ENCODE results near the gene EMID1.

DNA sequence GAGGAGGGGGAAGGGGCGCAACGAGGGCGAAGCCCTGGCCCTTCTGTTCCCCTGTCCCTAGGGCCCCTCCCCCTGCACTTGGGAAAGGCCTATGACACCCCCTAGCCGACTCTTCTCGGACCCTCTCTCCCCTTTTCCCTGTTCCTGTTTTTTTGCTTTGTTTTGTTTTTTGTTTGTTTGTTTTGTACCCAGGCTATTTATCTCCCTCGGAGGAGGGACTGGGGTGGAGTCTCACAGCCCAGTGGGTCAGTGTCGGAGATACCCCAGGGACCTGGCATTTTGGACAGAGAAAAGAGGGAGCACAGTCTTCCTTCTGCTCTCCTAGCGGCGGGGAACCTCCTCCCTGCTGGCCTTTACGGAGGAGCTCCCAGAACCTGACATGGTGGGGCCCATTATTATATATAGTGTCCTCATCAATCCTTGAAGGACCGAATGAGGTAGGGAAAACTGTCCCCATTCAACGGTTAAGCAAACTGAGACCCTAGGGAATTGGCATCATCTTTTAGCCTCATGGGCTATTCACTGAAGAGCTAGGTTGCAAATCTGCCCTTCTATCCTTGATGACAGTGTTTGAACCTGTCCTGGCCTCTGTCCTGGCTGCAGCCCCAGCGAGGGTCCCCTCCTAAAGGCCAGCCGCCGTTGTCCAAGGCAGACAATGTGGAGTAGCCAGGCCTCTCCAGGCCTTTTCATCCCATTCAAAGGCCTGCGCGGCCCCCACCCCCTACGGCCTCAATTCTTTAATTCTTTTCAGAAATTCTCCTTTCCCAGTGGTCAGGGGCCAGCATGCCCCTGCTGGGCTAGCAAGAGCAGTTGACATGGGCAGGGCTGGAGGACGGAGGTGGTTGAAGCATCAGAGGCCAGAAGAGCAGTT lies 911 bp downstream of the EMID1 start:
- TF ChIP-seq, protein P1, sequence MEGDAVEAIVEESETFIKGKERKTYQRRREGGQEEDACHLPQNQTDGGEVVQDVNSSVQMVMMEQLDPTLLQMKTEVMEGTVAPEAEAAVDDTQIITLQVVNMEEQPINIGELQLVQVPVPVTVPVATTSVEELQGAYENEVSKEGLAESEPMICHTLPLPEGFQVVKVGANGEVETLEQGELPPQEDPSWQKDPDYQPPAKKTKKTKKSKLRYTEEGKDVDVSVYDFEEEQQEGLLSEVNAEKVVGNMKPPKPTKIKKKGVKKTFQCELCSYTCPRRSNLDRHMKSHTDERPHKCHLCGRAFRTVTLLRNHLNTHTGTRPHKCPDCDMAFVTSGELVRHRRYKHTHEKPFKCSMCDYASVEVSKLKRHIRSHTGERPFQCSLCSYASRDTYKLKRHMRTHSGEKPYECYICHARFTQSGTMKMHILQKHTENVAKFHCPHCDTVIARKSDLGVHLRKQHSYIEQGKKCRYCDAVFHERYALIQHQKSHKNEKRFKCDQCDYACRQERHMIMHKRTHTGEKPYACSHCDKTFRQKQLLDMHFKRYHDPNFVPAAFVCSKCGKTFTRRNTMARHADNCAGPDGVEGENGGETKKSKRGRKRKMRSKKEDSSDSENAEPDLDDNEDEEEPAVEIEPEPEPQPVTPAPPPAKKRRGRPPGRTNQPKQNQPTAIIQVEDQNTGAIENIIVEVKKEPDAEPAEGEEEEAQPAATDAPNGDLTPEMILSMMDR (conservative IDR thresholded peaks at IDR 0.05; ENCODE audit: low read length): no peak
- TF ChIP-seq EZH2phosphoT487 (IDR thresholded peaks at IDR 0.05; ENCODE audit: borderline replicate concordance): no peak

Data from Loucy (cell line).